Measurements from ENCODE around the gene WDR5.
"Not testable (repeated sequence)": the region's sequence is repeated elsewhere in the genome, so short reads cannot be mapped to it uniquely, and the experiment has no call there.

Gene WDR5

GRCh38 chr9:134135343-134136117 is at the start of gene WDR5:
Gene WDR5, plus strand, starts transcription at chr9:134136082. Its CDS starts 3,796 bp downstream, at chr9:134139878.
- peak; percentile 84 to 94 (median 90) for DNase-seq

GRCh38 chr9:134088063-134088725 is 47.7 kb upstream of the WDR5 start:
- no peak for DNase-seq

GRCh38 chr9:134089972-134090371 is 45.9 kb upstream of the WDR5 start:
- DNase-seq: no peak

- peak; percentile 18 to 64 (median 39) for DNase-seq
These were observed 36.6 kb upstream of the WDR5 start for GRCh38 chr9:134099123-134099761.

- DNase-seq: no peak
These were observed 35.8 kb upstream of the WDR5 start for GRCh38 chr9:134100040-134100439.

- DNase-seq: not testable (repeated sequence)
These were observed 34.7 kb upstream of the WDR5 start for GRCh38 chr9:134101133-134101532.

- no peak for DNase-seq
These were observed 34.2 kb upstream of the WDR5 start for GRCh38 chr9:134101623-134102149.

- no peak for DNase-seq
These were observed 32.4 kb upstream of the WDR5 start for GRCh38 chr9:134103391-134103998.

- no peak for DNase-seq
These were observed 24.8 kb upstream of the WDR5 start for GRCh38 chr9:134111064-134111463.

- DNase-seq: no peak
These were observed 23.3 kb upstream of the WDR5 start for GRCh38 chr9:134112561-134112960.

GRCh38 chr9:134118972-134119371 is 16.9 kb upstream of the WDR5 start:
- DNase-seq: not testable (repeated sequence)

GRCh38 chr9:134123764-134124128 is 12.1 kb upstream of the WDR5 start:
- no peak for DNase-seq

- DNase-seq: no peak
These were observed 10.3 kb upstream of the WDR5 start for GRCh38 chr9:134125413-134126095.

GRCh38 chr9:134126373-134126772 is 9.5 kb upstream of the WDR5 start:
- DNase-seq: no peak

- no peak for DNase-seq
These were observed 8.8 kb upstream of the WDR5 start for GRCh38 chr9:134127065-134127580.

- DNase-seq: no peak
These were observed 8.3 kb upstream of the WDR5 start for GRCh38 chr9:134127616-134128015.

GRCh38 chr9:134128727-134129679 is 6.9 kb upstream of the WDR5 start:
- DNase-seq: no peak

- no peak for DNase-seq
These were observed 5.1 kb upstream of the WDR5 start for GRCh38 chr9:134130503-134131375.

- no peak for DNase-seq
These were observed 4.2 kb upstream of the WDR5 start for GRCh38 chr9:134131471-134132207.

Measured in stimulated activated naive CD4-positive, alpha-beta T cell (primary cell).